ENCODE results near the gene ZNF385B. TPM values are rescaled to one million over a fixed set of nuclear protein-coding genes. Genes with fewer than 3 reads are reported as not detected.
"Not testable (repeated sequence)": the region's sequence is repeated elsewhere in the genome, so short reads cannot be mapped to it uniquely, and the experiment has no call there.

ZNF385B gene
- total RNA-seq, 1 experiment from 2014 or later: not detected

DNA sequence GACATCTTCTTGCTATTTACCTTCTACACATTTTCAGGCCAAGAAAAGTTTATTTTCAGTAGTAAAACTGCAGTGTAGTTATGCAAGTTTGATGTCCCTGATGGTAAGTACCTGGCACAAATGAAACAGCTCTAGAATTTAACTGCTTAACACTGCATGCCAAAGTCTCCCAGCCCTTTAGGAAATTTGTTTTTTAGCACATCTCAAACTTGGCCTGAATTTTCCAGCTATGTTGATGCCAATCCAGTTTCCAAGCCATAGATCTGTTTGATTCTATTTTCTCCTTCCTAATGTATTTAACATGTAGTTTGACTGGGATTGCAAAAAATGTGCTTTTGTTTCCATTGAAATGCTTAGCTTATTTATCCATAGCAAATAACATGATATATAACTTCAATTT lies 29.3 kb upstream of the ZNF385B start:
- no peaks in the 10 kb centered on the region for H4K20me1 ChIP-seq (ENCODE audit: insufficient read depth, low read depth, low read length)
- no peaks in the 10 kb centered on the region for H3K9me3 ChIP-seq (ENCODE audit: low read length)
- no peak overlapping the region for H3K9ac ChIP-seq (ENCODE audit: low read length)
- no peak overlapping the region for H3K4me2 ChIP-seq (ENCODE audit: low read depth, low read length, poor library complexity, severe bottlenecking)
- DNase-seq: no peak
- no peaks in the 10 kb centered on the region for H3K4me1 ChIP-seq (ENCODE audit: low read length)
- no peak overlapping the region for H3K27ac ChIP-seq (ENCODE audit: low read length)
- no peaks in the 10 kb centered on the region for H3K79me2 ChIP-seq (ENCODE audit: low read length)
- H2AFZ ChIP-seq (ENCODE audit: low read length): no peak overlapping the region
- no peaks in the 10 kb centered on the region for H3K27me3 ChIP-seq (ENCODE audit: low read length)
- no peaks in the 10 kb centered on the region for H3K9me2 ChIP-seq (replicated peaks; ENCODE audit: insufficient read depth, low read length)
- H3K36me3 ChIP-seq (ENCODE audit: insufficient read depth, low read length): no peaks in the 10 kb centered on the region
- H3K4me3 ChIP-seq (ENCODE audit: low read length): no peak overlapping the region

DNA sequence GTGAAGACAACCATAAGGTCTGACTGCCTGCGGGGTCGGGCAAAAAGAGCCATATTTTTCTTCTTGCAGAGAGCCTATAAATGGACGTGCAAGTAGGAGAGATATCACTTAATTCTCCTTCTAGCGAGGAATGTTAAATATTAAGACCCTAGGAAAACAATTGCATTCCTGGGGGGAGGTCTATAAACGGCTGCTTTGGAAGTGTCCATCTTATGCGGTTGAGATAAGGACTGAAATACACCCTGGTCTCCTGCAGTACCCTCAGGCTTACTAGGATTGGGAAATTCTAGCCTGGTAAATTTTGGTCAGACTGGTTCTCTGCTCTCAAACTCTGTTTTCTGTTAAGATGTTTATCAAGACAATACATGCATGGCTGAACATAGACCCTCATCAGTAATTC lies 27.2 kb upstream of the ZNF385B start:
- not testable (repeated sequence) for H3K4me3 ChIP-seq (ENCODE audit: low read length); H3K9me3 ChIP-seq (ENCODE audit: low read length); H3K4me2 ChIP-seq (ENCODE audit: low read depth, low read length, poor library complexity, severe bottlenecking); H3K4me1 ChIP-seq (ENCODE audit: low read length); H2AFZ ChIP-seq (ENCODE audit: low read length); H3K27me3 ChIP-seq (ENCODE audit: low read length); H4K20me1 ChIP-seq (ENCODE audit: insufficient read depth, low read depth, low read length); H3K9ac ChIP-seq (ENCODE audit: low read length); H3K27ac ChIP-seq (ENCODE audit: low read length); H3K9me2 ChIP-seq (replicated peaks; ENCODE audit: insufficient read depth, low read length); DNase-seq; H3K36me3 ChIP-seq (ENCODE audit: insufficient read depth, low read length); H3K79me2 ChIP-seq (ENCODE audit: low read length)

DNA sequence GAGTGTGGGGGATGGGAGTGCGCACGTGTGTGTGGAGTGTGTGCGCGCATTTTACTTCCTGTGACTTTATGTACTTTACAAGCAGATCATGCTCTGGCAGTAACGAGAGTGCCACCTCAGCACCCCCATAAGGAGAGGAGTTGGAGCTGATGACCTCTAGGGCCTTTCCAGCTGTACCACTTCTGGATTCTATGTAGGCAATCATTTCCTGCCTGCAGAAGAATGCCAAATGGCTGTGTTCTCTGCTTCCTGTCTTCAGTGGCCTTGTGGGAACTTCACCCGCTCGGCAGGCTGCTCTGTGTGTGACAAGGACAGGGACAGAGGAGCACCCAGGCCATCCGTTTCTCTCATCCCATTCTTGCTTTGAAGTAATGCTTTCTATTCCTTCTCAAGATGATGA lies 22.8 kb upstream of the ZNF385B start:
- DNase-seq: no peak
- H3K4me2 ChIP-seq (ENCODE audit: low read depth, low read length, poor library complexity, severe bottlenecking): no peak overlapping the region

DNA sequence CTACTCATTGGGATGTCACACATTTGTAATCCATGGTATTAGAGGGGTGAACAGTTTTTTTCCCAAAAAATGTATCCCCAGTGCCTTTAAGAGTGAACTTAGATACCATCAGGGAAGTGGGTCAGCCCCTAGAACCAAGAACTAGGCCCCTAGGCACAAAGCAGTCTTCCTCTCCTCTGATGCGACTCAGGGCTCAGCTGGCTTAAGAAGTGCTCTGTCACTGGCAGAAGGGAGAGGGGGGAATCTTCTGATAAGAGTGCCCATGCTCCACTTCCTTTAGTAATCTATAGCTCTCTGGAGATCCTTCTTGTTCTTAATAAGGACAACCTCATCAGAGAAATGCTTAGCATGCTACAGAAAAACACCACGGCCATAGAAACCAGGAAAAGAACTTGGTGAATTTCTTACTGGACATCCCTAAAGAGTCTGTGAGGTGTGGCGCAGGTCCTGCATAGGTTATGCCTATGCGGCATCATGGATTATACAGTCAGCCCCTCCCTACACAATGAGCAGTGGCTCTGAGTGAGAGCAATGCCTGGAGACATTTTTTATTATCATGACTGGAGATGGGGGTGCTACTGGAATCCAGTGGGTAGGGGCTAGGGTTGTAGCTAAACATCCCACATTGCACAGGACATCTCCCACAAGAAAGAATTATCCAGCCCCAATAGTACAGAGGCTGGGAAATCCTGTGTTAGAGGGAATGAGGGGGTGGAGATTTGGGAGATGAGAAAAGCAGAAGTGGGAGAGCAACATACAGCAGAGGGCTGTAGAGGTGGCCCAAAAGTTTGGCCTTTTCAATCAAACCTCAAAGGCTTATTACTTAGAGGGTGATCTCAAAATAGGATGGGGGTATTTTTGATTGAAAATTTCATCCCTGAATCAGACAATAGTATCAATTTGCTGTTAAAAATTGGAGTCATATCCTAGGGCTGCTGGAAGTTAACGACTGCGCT lies 21.7 kb upstream of the ZNF385B start:
- H3K79me2 ChIP-seq (ENCODE audit: low read length): no peaks in the 10 kb centered on the region
- no peaks in the 10 kb centered on the region for H4K20me1 ChIP-seq (ENCODE audit: insufficient read depth, low read depth, low read length)
- no peaks in the 10 kb centered on the region for H3K27me3 ChIP-seq (ENCODE audit: low read length)
- no peak overlapping the region for H3K9ac ChIP-seq (ENCODE audit: low read length)
- no peaks in the 10 kb centered on the region for H3K36me3 ChIP-seq (ENCODE audit: insufficient read depth, low read length)
- H3K4me2 ChIP-seq (ENCODE audit: low read depth, low read length, poor library complexity, severe bottlenecking): no peak overlapping the region
- no peaks in the 10 kb centered on the region for H3K9me3 ChIP-seq (ENCODE audit: low read length)
- no peak overlapping the region for H3K27ac ChIP-seq (ENCODE audit: low read length)
- DNase-seq: no peak
- no peaks in the 10 kb centered on the region for H3K9me2 ChIP-seq (replicated peaks; ENCODE audit: insufficient read depth, low read length)
- H2AFZ ChIP-seq (ENCODE audit: low read length): no peak overlapping the region
- no peaks in the 10 kb centered on the region for H3K4me1 ChIP-seq (ENCODE audit: low read length)
- H3K4me3 ChIP-seq (ENCODE audit: low read length): no peak overlapping the region

More for the DNA sequence above, 22.8 kb upstream of the ZNF385B start:
- H3K9me2 ChIP-seq (replicated peaks; ENCODE audit: insufficient read depth, low read length): no peaks in the 10 kb centered on the region
- H2AFZ ChIP-seq (ENCODE audit: low read length): no peak overlapping the region
- H3K27me3 ChIP-seq (ENCODE audit: low read length): no peaks in the 10 kb centered on the region
- H3K4me3 ChIP-seq (ENCODE audit: low read length): no peak overlapping the region
- no peaks in the 10 kb centered on the region for H3K36me3 ChIP-seq (ENCODE audit: insufficient read depth, low read length)
- no peaks in the 10 kb centered on the region for H4K20me1 ChIP-seq (ENCODE audit: insufficient read depth, low read depth, low read length)
- no peak overlapping the region for H3K9ac ChIP-seq (ENCODE audit: low read length)
- H3K4me1 ChIP-seq (ENCODE audit: low read length): no peaks in the 10 kb centered on the region
- no peaks in the 10 kb centered on the region for H3K79me2 ChIP-seq (ENCODE audit: low read length)
- no peak overlapping the region for H3K27ac ChIP-seq (ENCODE audit: low read length)
- no peaks in the 10 kb centered on the region for H3K9me3 ChIP-seq (ENCODE audit: low read length)

DNA sequence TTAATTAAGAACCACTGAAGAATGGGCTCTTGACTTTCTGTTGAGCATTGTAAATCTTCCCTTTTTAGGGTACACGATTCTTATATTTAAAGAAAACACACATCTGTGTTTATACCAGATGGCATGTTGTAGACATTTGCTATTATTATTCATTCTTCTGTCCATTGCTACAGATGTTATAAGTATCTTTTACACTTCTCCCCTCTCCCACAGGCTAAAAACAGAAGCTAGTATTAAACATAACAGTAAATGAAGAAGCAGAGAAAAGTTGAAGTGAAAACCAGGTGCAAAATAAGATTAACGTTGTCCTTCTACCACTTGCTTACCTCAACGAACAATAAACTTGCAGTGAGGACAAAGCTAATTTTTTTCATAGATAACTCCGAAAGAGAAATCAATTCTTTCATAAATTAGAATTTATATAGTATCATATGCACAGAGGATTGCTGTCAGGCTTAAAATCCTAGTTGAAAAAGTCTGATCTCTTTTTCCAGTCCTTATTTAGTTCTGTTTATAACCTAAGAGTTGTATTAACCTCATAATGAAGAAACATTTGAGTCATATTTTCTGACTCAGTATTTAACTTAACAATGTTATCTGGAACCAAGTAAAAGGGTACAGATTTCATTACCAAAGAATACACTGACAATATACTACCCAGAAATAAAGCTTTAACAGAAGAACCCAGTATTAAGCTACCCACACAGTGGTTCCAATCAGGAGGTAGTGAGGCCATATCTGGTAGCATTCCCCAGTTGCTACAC lies 16.4 kb upstream of the ZNF385B start:
- H3K27ac ChIP-seq (ENCODE audit: low read length): no peak overlapping the region
- no peak overlapping the region for H3K4me2 ChIP-seq (ENCODE audit: low read depth, low read length, poor library complexity, severe bottlenecking)
- H3K36me3 ChIP-seq (ENCODE audit: insufficient read depth, low read length): no peaks in the 10 kb centered on the region
- no peaks in the 10 kb centered on the region for H3K4me1 ChIP-seq (ENCODE audit: low read length)
- H3K4me3 ChIP-seq (ENCODE audit: low read length): no peak overlapping the region
- H3K79me2 ChIP-seq (ENCODE audit: low read length): no peaks in the 10 kb centered on the region
- no peaks in the 10 kb centered on the region for H3K9me3 ChIP-seq (ENCODE audit: low read length)
- no peaks in the 10 kb centered on the region for H4K20me1 ChIP-seq (ENCODE audit: insufficient read depth, low read depth, low read length)
- no peak overlapping the region for H2AFZ ChIP-seq (ENCODE audit: low read length)
- DNase-seq: no peak
- no peaks in the 10 kb centered on the region for H3K9me2 ChIP-seq (replicated peaks; ENCODE audit: insufficient read depth, low read length)
- no peak overlapping the region for H3K9ac ChIP-seq (ENCODE audit: low read length)
- no peaks in the 10 kb centered on the region for H3K27me3 ChIP-seq (ENCODE audit: low read length)

DNA sequence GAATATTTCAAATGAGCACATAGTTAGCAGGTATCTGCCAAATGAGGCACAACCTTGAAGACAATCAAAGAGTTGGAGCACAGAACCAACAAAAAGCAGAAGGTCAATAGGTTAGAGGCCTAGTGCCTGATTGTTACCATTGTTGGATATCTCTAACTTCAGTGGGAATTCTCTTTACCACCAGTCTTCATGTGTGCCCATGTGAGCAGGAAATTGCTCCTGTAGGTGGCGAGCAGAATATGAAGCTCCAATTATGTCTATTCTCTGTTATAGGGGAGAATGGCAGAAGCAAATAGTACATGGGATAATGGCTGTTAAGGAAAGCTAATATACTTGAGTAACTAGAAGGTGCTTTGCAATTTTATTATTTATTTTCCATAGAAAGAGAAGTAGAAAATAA lies 14.9 kb upstream of the ZNF385B start:
- no peak overlapping the region for H3K9ac ChIP-seq (ENCODE audit: low read length)
- H4K20me1 ChIP-seq (ENCODE audit: insufficient read depth, low read depth, low read length): no peaks in the 10 kb centered on the region
- H2AFZ ChIP-seq (ENCODE audit: low read length): no peak overlapping the region
- H3K4me3 ChIP-seq (ENCODE audit: low read length): no peak overlapping the region
- H3K9me3 ChIP-seq (ENCODE audit: low read length): no peaks in the 10 kb centered on the region
- no peaks in the 10 kb centered on the region for H3K9me2 ChIP-seq (replicated peaks; ENCODE audit: insufficient read depth, low read length)
- no peak overlapping the region for H3K4me2 ChIP-seq (ENCODE audit: low read depth, low read length, poor library complexity, severe bottlenecking)
- H3K36me3 ChIP-seq (ENCODE audit: insufficient read depth, low read length): no peaks in the 10 kb centered on the region
- H3K79me2 ChIP-seq (ENCODE audit: low read length): no peaks in the 10 kb centered on the region
- no peak overlapping the region for H3K27ac ChIP-seq (ENCODE audit: low read length)
- no peaks in the 10 kb centered on the region for H3K4me1 ChIP-seq (ENCODE audit: low read length)
- DNase-seq: no peak
- no peaks in the 10 kb centered on the region for H3K27me3 ChIP-seq (ENCODE audit: low read length)

DNA sequence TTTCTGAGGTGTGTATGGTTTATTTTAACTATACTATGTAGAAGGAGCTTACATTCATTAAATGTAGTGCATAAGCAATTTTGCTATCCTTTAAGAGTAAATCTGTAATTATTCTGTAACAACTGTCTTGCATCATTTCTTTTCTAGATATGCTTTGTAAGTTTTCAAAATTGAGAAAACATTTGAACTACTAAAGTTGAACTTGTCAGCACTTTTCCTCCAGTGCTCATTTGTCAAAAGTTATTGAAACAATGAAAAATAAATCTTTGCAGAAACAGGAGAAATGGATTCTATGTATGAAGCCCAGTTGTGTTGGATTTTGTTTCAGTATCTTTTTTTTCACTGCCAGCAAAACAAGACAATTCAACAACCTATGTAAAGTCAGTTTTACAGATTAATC lies 14.5 kb upstream of the ZNF385B start:
- no peak overlapping the region for H3K4me2 ChIP-seq (ENCODE audit: low read depth, low read length, poor library complexity, severe bottlenecking)
- H3K9ac ChIP-seq (ENCODE audit: low read length): no peak overlapping the region
- H4K20me1 ChIP-seq (ENCODE audit: insufficient read depth, low read depth, low read length): no peaks in the 10 kb centered on the region
- no peaks in the 10 kb centered on the region for H3K79me2 ChIP-seq (ENCODE audit: low read length)
- no peak overlapping the region for H3K27ac ChIP-seq (ENCODE audit: low read length)
- H3K9me3 ChIP-seq (ENCODE audit: low read length): no peaks in the 10 kb centered on the region
- H3K4me1 ChIP-seq (ENCODE audit: low read length): no peaks in the 10 kb centered on the region
- no peak overlapping the region for H2AFZ ChIP-seq (ENCODE audit: low read length)
- DNase-seq: no peak
- H3K9me2 ChIP-seq (replicated peaks; ENCODE audit: insufficient read depth, low read length): no peaks in the 10 kb centered on the region
- no peak overlapping the region for H3K4me3 ChIP-seq (ENCODE audit: low read length)
- no peaks in the 10 kb centered on the region for H3K36me3 ChIP-seq (ENCODE audit: insufficient read depth, low read length)
- no peaks in the 10 kb centered on the region for H3K27me3 ChIP-seq (ENCODE audit: low read length)

DNA sequence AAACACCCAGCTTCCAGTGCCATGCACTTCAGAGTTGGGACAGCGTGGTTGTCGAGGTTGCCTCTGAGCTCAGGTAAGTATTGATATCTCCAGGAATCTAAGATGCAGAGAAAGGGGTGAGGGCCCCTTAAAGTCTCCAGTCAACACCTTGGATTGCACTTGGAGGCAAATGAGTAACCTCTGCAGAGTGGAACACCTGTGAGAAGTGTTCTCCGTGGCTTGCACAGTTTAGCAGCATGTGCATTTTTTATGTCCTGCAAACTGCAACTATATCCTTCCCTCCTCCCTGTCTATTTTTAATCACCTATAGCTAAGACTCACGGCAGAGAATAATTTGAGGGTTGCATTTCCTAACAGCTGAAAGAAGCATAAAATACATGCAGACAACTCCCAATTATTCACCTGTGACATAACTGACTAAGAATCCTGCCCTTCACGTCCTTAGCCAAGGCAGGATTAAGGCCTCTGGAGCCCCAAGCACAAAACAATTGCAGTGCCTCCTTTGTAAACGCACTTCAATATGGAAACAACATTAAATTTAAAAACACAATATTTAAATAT lies 1.6 kb upstream of the ZNF385B start:
- Histone ChIP-seq H3K79me2 (ENCODE audit: low read length) (no peaks in the 10 kb centered on the region), H3K9me2 (replicated peaks; ENCODE audit: insufficient read depth, low read length) (no peaks in the 10 kb centered on the region), H3K36me3 (ENCODE audit: insufficient read depth, low read length) (no peaks in the 10 kb centered on the region), H3K9me3 (ENCODE audit: low read length) (no peaks in the 10 kb centered on the region), H3K4me2 (ENCODE audit: low read depth, low read length, poor library complexity, severe bottlenecking) (no peak overlapping the region), H2AFZ (ENCODE audit: low read length) (no peak overlapping the region), H4K20me1 (ENCODE audit: insufficient read depth, low read depth, low read length) (no peaks in the 10 kb centered on the region), H3K27ac (ENCODE audit: low read length) (no peak overlapping the region), H3K9ac (ENCODE audit: low read length) (no peak overlapping the region), H3K4me1 (ENCODE audit: low read length) (no peaks in the 10 kb centered on the region), H3K27me3 (ENCODE audit: low read length) (no peaks in the 10 kb centered on the region), H3K4me3 (ENCODE audit: low read length) (no peak overlapping the region)
- DNase-seq: no peak

Data from Karpas-422 (cell line).